ENCODE measurements around the gene PRSS2.

Gene PRSS2

GRCh38 chr7:142817506-142817905 is 46.7 kb downstream of the PRSS2 start:
- DNase-seq (ENCODE audit: insufficient read length, low spot score) (no peak), FAIRE-seq (no peak)
- TF ChIP-seq POLR2A (IDR thresholded peaks at IDR 0.05; ENCODE audit: low read depth, low read length) (no peak), POU2F2 (IDR thresholded peaks at IDR 0.05; ENCODE audit: low read depth, low read length) (no peak), POLR2AphosphoS5 (IDR thresholded peaks at IDR 0.05; ENCODE audit: low read depth, low read length) (no peak), PAX5 (IDR thresholded peaks at IDR 0.05; ENCODE audit: insufficient read depth, low read length, severe bottlenecking) (no peak), SPI1 (IDR thresholded peaks at IDR 0.05; ENCODE audit: low read depth, low read length) (no peak), TAF1 (IDR thresholded peaks at IDR 0.05; ENCODE audit: low read depth, low read length) (no peak)

GRCh38 chr7:142819530-142819929 is 48.8 kb downstream of the PRSS2 start:
- no peak for TF ChIP-seq POLR2AphosphoS5 (IDR thresholded peaks at IDR 0.05; ENCODE audit: low read depth, low read length)
- no peak for TF ChIP-seq POLR2A (IDR thresholded peaks at IDR 0.05; ENCODE audit: low read depth, low read length)
- no peak for DNase-seq (ENCODE audit: insufficient read length, low spot score)
- no peak for FAIRE-seq

GRCh38 chr7:142822714-142823113 is 51.9 kb downstream of the PRSS2 start:
- FAIRE-seq (no peak), DNase-seq (ENCODE audit: insufficient read length, low spot score) (no peak)
- no peak for TF ChIP-seq SPI1 (IDR thresholded peaks at IDR 0.05; ENCODE audit: low read depth, low read length)
- no peak for TF ChIP-seq POLR2AphosphoS5 (IDR thresholded peaks at IDR 0.05; ENCODE audit: low read depth, low read length)
- TF ChIP-seq POLR2A (IDR thresholded peaks at IDR 0.05; ENCODE audit: low read depth, low read length): no peak
- no peak for TF ChIP-seq POU2F2 (IDR thresholded peaks at IDR 0.05; ENCODE audit: low read depth, low read length)
- TF ChIP-seq PAX5 (IDR thresholded peaks at IDR 0.05; ENCODE audit: insufficient read depth, low read length, severe bottlenecking): no peak
- TF ChIP-seq TAF1 (IDR thresholded peaks at IDR 0.05; ENCODE audit: low read depth, low read length): no peak

Measured in GM12891 (cell line).